Posterior cingulate gyrus (tissue), 11 donors: Measurements from ENCODE around the gene MYOD1.

Experiments
- DNase-seq, 10 donors: peaks; one replicate each; pipeline versions ENCODE4 v3.0.0 to v3.0.0-alpha.2; 2020 to 2021; ENCODE audit warnings: mixed read lengths in 3 of 10
- intact Hi-C: fragments of 100-400 bp; cut with DNase I; formaldehyde crosslinking; loops from one replicate; pipeline ENCODE4 v1.15.1; 2023

The MYOD1 gene

DNA sequence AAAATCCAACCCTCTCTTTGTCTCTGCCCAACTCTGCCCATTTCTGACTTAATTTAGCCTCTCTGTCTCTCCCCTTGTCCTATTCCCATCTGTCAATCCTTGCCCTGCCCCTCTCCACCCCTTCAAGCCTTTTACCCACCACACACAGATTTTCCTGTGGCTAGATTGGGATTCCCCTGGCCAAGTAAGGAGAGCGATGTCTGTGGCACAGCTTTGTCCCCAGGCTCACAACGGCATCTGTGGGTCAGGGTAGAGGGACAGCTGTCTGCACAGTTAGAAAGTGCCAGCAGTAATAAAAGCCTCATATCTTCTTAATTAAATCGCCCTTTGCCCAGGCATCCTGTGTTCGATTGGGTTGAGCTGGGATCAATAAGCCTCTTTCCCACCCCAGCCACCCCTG, 13.9 kb downstream of the MYOD1 start:
- DNase-seq: no peak
- intact Hi-C loops: no loop called here

DNA sequence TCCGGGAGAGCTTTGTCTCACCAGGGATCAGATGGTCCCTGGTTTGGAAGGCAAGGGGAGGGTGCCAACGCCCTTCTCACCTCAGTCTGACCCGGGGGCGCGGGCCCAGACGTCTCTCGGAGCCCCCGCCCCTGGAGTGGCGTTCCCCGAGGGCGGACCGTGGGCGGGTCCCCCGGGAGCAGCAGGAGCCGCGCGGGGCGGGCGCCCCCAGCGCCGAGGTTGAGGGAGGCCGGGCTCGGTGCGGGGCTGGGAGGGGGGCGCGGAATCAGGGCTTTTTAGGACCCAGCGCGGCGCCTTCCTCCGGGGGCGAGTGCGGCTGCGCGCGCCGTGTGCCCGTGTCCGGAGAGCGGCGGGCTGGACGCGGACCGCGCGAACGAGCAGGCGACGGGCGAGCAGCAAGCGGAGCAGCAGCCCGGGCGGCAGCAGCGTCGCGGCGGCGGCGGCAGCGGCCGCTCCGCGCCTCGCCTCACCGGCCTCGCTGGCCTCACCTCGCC, 15.1 kb downstream of the MYOD1 start, which contains the start of gene KCNC1:
TSS of gene KCNC1 (plus strand) at position 364 of the 494 bp plus-strand sequence. CDS start 1,222 bp downstream, outside the sequence.
- intact Hi-C loops: no loop called here
- DNase-seq: peak in 9 of 10 donors; percentile 39 to 96 (median 63)

DNA sequence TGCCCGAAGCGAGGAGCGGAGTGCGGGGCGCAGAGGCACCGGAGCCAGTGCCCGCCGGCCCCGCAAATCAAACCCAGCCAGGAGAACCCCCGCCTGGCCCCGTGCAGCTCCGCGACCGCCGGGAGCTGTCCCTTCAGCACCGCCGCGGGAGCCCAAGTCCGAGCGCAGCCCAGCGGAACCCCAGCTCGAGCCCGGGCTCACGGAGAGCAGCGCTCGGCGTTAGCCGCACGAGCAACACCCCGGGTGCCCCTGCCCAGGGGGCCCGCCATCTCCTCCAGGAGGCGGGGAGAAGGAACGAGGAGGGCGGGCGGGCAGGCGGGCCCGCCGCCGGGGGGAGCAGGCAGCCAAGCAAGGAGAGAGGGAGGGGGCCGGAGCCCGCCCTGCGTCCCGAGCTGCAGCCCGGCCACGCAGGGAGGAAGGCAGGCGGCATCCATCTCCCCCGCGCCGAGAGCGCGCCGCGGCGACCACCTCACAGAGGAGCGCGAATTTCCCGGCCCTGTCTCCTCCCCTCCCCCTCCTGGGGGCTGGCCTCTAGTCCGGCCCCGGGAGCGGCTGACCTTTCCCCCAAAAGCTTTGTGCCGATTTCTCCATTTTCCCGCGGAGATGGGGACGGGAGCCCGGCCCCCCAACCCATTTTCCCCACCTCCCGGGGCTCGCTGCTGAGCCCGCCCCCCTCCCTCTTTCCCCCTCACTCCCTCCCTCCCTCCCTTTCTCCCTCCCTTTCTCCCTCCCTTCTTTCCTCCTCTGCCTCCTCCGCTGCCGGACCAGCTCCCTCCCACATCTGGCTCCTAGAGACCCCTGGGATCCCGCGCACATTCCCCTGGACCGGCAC, 15.8 kb downstream of the MYOD1 start:
- peak in 6 of 10 donors; percentile 42 to 93 (median 74) for DNase-seq

DNA sequence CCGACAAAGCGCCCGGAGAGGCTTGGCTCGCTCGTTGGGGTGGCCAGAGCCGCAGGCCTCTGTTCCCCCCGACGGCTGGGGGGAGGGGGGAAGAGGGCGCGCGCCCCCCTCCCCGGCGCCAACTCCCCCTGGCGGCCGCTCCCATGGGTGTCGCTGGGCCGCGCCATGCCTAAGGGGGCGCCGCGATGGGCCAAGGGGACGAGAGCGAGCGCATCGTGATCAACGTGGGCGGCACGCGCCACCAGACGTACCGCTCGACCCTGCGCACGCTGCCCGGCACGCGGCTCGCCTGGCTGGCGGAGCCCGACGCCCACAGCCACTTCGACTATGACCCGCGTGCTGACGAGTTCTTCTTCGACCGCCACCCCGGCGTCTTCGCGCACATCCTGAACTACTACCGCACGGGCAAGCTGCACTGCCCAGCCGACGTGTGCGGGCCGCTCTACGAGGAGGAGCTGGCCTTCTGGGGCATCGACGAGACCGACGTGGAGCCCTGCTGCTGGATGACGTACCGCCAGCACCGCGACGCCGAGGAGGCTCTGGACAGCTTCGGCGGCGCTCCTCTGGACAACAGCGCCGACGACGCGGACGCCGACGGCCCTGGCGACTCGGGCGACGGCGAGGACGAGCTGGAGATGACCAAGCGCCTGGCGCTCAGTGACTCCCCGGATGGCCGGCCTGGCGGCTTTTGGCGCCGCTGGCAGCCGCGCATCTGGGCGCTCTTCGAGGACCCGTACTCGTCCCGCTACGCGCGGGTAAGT, 16.6 kb downstream of the MYOD1 start:
- DNase-seq: peak in 3 of 10 donors; percentile 46 to 89 (median 85)
- intact Hi-C loops: no loop called here

More for the DNA sequence above, 15.8 kb downstream of the MYOD1 start:
- intact Hi-C loops: no loop called here

DNA sequence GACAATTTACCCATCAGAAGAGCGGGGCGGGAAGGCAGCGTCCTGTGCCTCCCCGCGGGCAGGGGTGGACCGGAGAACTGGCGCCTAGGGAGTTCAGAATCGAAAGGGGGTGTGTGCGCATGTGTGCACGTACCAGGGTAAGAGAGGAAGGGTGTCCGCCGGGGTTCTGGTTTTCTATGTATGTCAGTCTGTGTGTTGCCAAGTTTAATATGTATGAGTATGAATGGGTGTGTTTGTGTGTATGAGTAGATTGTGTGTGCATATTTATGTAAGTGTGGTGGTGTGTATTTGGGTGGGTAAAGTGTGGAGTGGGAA, 17.2 kb downstream of the MYOD1 start:
- DNase-seq: peak in 1 of 10 donors; percentile 80
- intact Hi-C loops: no loop called here

DNA sequence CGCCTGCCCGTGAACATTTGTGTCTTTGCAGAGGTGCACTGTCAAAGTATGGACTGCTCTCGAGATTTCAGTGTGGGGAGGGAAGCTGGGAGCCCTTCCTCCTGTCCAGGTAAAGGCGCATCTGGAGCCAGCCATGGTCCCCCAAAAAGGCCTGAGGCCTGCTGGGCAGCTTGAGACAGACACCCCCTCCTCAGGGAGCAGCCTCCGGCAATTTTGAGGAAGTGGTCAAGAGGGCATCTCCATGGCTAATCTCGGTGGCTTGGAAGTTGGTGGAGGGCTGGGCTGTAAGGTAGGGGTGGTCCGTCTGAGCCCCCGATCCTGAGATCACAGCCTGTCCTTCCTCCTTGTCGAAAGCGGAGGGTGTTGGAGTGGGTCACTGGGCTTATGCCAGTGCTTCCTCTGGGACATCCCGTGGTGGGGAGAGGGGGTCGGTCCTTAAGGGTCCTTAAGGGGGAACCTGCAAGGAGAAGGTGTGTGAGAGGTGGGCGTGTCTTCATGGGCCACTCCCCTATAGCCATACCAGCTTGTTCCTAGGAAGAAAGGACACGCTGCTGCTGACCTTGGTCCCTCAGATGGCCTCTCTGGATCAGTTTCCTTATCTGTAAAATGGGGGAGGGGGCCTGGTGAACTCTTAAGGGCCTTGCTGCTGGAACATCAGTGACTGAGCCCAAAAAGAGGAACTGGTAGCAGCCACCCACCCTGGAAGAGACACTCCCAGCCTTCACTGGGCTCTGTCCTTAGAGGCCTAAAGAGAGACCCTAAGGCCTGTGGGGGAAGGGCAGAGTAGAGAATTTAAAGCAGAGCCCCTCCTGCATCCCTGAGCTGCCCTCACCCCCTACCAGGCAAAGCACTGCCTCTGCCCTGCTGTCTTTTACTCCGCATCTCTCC, 17.8 kb downstream of the MYOD1 start:
- peak in 2 of 10 donors; percentile 21 to 70 for DNase-seq
- intact Hi-C loops: no loop called here

DNA sequence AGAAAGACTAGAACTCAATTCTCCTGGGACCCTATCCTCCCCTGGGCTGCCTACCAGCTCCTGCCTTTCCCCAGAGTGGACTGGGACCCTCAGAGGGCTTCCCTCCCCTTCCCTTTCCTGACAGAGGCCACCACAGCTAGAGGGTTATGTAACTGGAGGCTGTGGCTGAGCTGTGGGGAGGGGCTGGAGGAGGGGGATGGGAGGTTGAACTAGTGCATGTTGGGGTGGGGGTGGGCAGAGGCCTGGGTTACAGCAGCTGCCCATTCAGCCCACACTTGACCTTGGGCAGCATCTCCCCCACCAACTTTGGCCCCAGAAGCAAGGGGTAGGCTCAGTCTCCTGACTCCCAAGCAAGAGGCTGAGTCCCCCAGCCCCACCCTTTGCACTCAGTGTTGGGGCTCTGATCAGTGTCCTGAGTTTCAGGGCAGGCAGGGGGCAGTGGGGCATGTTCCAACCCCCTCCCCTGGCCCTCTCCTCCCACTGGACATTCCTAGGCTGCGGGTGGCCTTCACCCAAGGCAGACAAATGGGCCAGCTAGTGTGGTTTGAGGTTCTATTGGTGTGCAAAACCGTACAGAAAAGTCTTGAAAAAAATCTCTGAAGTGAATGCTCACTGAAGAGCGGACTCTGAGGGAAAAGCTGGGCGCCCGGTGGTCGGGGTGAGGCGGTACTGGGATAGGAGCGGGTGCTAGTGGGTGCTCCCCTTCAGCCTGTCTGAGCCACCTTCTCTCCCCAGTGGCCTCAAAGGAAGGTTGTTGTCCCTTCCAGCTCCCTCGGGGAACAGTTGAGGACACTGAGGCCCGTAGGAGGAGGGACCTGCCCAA, 19.0 kb downstream of the MYOD1 start:
- peak in 3 of 10 donors; percentile 13 to 73 (median 66) for DNase-seq
- intact Hi-C loops: no loop called here

DNA sequence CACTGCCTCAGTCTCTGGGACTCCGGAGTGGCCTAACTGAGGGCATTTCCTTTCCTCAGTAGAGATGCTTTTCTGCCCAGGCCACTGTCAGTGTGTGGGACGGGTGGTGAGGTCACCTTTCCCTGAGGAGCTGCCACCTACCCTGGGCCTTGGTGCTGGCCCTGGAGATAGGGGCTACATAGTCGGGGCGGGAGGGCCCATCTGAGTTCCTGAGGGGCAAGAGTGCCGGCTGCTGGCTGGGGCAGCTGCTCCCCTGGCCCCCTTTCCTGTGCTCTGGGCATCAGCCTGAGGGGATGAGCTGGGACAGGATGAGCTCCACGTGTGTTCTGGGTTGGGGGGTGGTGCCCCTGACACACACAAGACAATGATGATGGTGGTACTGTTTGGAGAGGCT, 20.6 kb downstream of the MYOD1 start:
- intact Hi-C loops: loop anchor here (5.0 kb wide), 1 partner anchor 107 kb away; no protein-coding TSS in a partner anchor
- DNase-seq: peak in 3 of 10 donors; percentile 13 to 66 (median 55)

DNA sequence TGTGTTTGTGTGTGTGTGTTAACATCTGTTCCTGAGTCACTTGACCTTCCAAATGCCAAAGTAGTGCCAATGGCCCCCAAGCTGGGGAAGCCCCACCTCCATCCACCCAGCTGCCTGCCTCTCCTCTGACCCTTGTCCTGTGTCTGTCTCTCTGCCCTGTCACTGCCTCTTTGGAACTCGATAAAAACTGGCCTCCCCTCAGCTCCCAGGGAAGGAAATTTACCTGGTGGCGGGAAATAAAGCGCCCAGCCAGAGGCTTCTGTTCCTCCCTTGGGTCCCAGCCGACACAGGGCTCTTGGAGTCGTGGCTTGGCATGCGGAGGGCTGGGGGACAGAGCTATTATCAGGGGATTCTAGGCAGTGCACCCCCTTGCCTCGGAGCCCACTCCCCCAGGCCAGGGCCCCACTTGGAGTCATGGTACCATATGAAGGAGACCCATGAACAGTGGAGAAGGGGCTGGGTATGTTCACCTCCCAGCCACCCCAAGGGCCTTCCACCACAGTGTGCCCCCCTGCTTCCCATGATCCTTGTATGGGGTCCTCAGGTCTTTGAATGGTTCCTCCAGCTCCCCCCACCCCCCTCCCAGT, 21.4 kb downstream of the MYOD1 start:
- DNase-seq: peak in 2 of 10 donors; percentile 50 to 53
- intact Hi-C loops: loop anchor here (5.0 kb wide), 1 partner anchor 107 kb away; no protein-coding TSS in a partner anchor

DNA sequence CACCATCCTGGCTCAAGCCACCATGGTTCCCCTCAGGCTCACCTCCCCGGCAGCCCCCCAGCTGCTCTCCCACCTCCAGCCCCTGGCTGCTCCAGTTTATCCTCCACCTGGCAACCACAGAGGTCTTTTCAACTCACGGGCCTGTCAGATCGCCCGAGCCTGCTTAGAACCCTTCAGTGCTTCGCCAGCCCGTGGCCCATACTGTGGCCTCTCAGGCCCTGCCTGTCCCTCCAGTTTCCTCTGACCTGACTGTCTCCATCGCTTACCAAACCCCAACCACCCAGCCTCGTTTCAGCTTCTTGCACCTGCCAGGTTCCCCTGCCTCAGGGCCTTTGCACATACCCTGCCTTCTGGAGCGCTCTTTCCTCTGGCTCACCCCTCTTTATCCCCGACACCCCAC, 22.1 kb downstream of the MYOD1 start:
- intact Hi-C loops: loop anchor here (5.0 kb wide), 1 partner anchor 106 kb away; no protein-coding TSS in a partner anchor
- peak in 3 of 10 donors; percentile 1 to 77 (median 59) for DNase-seq

DNA sequence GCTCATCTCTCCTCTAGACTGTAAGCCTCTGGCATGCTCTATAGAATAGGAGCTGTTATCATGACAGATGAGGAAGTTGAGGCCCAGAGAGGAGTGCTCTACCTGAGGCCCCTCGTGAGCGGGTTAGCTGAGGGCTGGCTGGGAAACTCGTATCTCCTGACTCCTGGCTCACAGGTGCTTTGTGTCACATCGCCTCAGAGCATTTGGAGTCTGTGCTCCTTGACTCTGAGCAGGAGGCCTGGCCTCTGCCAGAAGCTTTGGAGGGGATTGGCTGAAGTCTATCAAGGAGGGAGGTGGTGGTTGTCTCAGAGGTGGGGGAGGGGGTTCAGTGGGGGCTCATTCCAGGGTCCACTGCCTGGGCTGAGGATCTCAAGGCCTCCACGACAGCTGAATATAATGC, 22.6 kb downstream of the MYOD1 start:
- intact Hi-C loops: loop anchor here (5.0 kb wide), 1 partner anchor 105 kb away; no protein-coding TSS in a partner anchor
- DNase-seq: peak in 3 of 10 donors; percentile 31 to 62 (median 47)

DNA sequence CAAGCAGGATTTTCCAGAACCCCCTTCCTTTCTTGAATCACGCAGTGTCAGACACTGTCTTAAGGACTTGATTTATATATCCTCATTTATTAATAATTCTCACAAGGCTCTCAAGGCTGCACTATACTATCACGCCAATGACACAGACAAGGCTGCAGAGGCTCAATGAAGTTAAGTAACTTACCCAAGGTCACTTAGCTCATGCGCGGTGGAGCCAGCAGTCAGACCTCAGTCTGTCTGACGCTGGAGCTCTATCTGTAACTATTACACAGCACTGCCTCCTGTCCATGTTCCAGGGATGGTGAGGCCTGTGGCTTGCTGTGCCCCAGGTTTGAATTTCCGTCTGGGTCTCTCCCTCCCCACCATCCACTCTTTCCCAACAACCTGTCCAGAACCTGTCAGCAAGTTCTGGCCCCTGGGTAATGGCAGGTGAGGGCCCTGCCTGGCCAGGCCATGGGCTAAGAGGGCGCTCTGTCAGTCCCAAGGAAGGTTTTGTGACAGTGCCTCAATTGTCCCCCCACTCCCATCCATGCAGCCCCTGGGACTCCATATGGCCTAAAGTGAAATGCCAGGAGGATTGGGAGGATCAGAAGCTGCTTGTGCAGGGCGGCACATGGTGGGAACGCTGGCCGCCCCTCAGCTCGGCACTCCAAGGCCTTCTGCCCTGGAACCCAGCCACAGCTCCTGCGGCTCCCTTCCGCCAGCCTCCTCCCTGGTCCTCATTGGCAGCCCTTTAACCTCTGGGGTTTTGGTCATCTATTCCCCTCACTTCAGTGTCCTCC, 23.8 kb downstream of the MYOD1 start:
- intact Hi-C loops: loop anchor here (5.0 kb wide), 1 partner anchor 104 kb away; no protein-coding TSS in a partner anchor

DNA sequence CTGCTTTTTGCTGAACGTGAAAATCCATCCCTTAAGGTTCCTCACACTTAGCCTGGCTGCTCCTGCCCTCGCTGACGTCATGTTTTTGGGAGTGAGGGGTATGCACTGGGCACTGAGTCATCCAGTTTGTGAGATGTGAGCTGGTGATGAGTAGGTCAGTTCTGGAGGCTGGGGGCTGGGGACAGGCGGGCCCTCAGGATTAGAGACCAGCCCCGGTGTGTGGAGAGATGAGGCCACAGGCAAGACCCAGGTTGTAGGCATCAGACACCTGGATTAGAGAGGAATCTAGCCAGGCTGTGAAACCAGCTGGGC, 24.4 kb downstream of the MYOD1 start:
- peak in 2 of 10 donors; percentile 41 to 77 for DNase-seq
- intact Hi-C loops: loop anchor here (5.0 kb wide), 1 partner anchor 104 kb away; no protein-coding TSS in a partner anchor

More for the DNA sequence above, 23.8 kb downstream of the MYOD1 start:
- peak in 3 of 10 donors; percentile 27 to 72 (median 53) for DNase-seq

DNA sequence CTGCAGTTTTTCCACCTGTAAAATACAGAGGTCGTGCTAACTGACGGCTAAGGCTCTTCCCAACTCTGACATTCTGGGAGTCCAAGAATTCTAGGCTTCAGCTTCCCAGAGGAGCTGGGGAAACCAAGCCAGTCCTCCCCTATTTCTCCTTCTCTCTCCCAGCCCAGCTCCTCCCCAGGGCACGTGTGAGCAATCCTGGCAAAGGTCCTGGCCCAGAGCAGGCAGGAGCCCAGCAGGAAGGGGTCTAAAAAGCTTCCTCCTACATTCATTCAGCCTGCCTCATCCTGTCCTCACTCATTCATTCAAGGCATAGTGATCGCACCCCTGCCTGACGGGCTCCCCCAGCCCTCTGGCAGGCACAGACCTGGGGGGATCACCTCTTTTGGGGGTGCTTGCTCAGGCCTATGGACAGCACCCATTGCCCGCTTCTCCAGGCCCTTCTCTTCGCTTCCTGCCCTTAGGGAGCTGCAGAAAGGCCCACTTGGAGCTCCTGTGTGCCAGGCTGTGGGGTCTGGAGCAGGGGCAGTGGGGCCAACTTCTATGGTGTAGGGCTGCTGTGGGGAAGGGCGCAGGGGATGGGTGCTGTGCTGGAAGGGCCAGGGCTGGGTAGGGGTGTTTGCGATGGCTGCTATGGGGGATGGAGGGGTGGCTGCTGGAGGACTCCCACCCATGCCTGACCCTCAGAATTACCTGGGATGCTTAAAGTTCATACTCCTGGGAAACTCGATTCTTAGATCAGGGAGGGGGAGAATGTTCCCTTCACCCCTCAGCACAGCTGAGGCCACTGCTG, 25.0 kb downstream of the MYOD1 start:
- intact Hi-C loops: loop anchor here (5.0 kb wide), 1 partner anchor 103 kb away; no protein-coding TSS in a partner anchor
- peak in 3 of 10 donors; percentile 61 to 77 (median 61) for DNase-seq

DNA sequence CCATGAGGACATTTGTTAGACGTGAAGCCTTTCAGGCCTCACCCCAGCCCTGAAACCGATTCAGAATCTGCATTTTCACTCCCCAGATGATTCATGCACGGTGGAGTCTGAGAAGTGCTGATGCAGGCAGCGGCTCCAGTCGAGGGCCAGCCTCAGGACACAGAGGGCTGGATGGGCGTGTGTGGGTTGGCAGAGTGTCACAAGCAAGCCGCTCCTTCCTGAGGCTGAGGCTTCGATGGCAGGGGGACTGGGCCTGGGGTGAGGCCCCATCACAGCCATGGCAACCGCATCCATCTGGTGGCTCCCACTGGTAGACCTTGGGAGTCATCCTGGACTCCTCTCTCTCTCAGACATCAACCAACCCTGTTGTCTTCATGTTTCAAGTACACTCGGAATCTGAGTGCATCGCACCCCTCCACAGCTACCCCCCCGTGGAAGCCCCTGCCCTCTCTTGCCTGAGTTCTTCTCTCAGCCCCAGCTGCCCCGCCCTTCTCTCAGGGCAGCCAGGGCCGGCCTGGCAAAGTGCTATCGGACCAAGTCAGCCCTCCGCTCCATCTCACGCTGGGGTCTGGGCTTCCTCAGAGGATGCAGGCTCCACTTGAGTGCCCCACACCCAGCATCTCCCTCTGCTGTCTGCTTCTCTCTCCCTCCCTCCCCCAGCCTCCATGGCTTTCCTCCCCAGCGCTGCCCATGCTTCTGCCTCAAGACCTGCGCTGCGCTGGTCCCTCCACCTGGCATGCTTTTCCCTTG, 25.8 kb downstream of the MYOD1 start:
- intact Hi-C loops: no loop called here
- DNase-seq: peak in 3 of 10 donors; percentile 57 to 75 (median 71)

DNA sequence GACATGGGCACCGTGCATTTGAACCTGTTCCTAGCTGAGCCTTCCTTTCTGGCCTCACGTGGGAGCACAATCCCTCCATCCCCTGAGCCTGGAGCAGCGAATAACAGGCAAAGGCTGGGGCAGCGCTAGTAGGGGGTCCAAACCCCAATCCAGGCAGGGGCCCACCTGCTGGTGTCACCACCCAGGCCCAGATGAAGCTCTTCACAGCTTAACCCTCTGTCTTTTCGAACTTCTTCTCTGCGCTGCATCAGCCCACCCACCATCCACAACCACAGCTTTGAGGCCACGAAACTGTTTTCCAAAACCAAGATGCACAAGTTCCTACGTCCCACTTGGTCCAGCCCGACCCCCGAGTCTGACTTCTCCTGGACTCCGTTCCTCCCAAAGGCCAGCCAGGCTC, 26.7 kb downstream of the MYOD1 start:
- intact Hi-C loops: no loop called here
- DNase-seq: peak in 3 of 10 donors; percentile 33 to 57 (median 48)
